Measurements from ENCODE around the gene CD27. TPM values are rescaled to one million over a fixed set of nuclear protein-coding genes. Genes with fewer than 3 reads are reported as not detected.

The CD27 gene
- total and polyA plus RNA-seq, 9 of the 15 experiments (the other 6 are each of a cell fraction or from before 2014, with no cell fraction given) = 0.24 TPM; not detected in 8

DNA sequence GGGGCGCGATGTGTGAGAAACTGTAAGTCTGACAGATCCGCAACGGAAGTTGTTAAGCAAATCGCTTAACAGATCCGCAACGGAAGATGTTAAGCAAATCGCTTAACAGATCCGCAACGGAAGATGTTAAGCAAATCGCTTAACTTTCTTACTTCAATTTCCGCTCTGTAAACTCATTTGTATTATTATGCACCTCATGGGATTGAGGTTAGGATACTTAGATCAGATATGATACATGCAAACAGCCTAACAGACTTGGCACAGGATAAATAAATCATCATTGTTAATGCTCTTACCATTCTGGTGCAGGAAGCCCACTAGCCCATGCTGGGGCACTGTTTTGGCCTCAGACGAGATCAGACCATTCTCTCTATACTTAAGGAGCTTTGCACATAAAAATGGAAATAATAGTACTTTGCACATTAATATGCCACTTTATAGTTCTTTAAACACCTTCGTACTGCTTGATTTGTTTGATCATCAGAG is 49.5 kb downstream of the CD27 start:
- WGBS (ENCODE audit: insufficient coverage, low coverage, missing lambda C conversion rate) = under 1% methylated on average over 14 of the region's 14 CpGs
- H4K20me1 ChIP-seq (replicated peaks; ENCODE audit: control insufficient read depth, insufficient read depth, low read length) = no peaks in the 10 kb centered on the region
- H3K27me3 ChIP-seq (ENCODE audit: control insufficient read depth in 2 of 2, insufficient read depth in 2 of 2, low read length in 2 of 2) = no peaks in the 10 kb centered on the region
- intact Hi-C loops (cut with micrococcal nuclease) (loop anchor here (2.0 kb wide), 1 partner anchor 40 kb away; the partner anchor contains the start of gene GAPDH), in situ Hi-C loops (cut with MboI) (no loop called here)
- peaks cover 49% of the 10 kb centered on the region for H3K36me3 ChIP-seq (ENCODE audit: control insufficient read depth, insufficient read depth, low read length)
- ATAC-seq = no peak
- H3K4me1 ChIP-seq (replicated peaks in 1 of 2; ENCODE audit: control insufficient read depth in 2 of 2, insufficient read depth in 2 of 2, low read length in 2 of 2) = peaks cover 0 to 15% of the 10 kb centered on the region in 2 experiments; a peak in 3 of 5 replicates
- ChIA-PET POLR2A (interaction anchor here (1.0 kb wide), 1 partner anchor 187 kb away, joined by 3 read pairs; no protein-coding TSS in a partner anchor), CTCF (ENCODE audit: low intra/inter-chr PET ratio) (no interaction called here)
- no peaks in the 10 kb centered on the region for H3K9me3 ChIP-seq (replicated peaks; ENCODE audit: control insufficient read depth, insufficient read depth, low read depth, low read length)
- no peak for DNase-seq (ENCODE audit: extremely low read depth in 1 of 4, low spot score in 3 of 4)
- peak overlapping the region; percentile 88 for H2AFZ ChIP-seq (ENCODE audit: low read depth, low read length)
- no peaks in the 10 kb centered on the region for H3K9me1 ChIP-seq (ENCODE audit: control insufficient read depth, insufficient read depth, low read length)
- H3K79me2 ChIP-seq (ENCODE audit: control insufficient read depth, insufficient read depth, low read length) = peaks cover 44% of the 10 kb centered on the region
- FAIRE-seq = no peak
- TSS peak; percentile 79 for BruUV-seq (replicated peaks)
- H3K27ac ChIP-seq (ENCODE audit: extremely low read depth, low read depth, low read length) = peak overlapping the region; percentile 86
- peak overlapping the region; percentile 50 for H3K4me3 ChIP-seq
- H3K9ac ChIP-seq (ENCODE audit: insufficient read depth in 1 of 2, low read depth in 2 of 2, low read length in 2 of 2) = peak overlapping the region; percentile 83 to 87
- H3K4me2 ChIP-seq (ENCODE audit: insufficient read depth, low read length) = peak overlapping the region; percentile 89
- TF ChIP-seq FUS (optimal IDR thresholded peaks at IDR 0.05; ENCODE audit: low read depth, low read length) (no peak), HDAC3 (IDR thresholded peaks at IDR 0.05; ENCODE audit: borderline replicate concordance, partially characterized antibody) (peak; percentile 96), MTA1 (IDR thresholded peaks at IDR 0.05; ENCODE audit: borderline replicate concordance) (0 out of 2 replicates have a peak, but pooled peaks have one; percentile 32), PRMT5 (CRISPR knock-in tag; IDR thresholded peaks at IDR 0.05) (no peak), WHSC1 (IDR thresholded peaks at IDR 0.05; ENCODE audit: low read length) (no peak), ZNF124 (CRISPR knock-in tag; IDR thresholded peaks at IDR 0.05) (no peak), ARID1B (IDR thresholded peaks at IDR 0.05) (0 out of 2 replicates have a peak, but pooled peaks have one; percentile 13), TRIM28 (IDR thresholded peaks at IDR 0.05) (no peak), EP400 (IDR thresholded peaks at IDR 0.05) (peak; percentile 77), KLF6 (CRISPR knock-in tag; IDR thresholded peaks at IDR 0.05; ENCODE audit: borderline replicate concordance) (no peak), RBM22 (IDR thresholded peaks at IDR 0.05; ENCODE audit: low read depth, low read length, poor library complexity, severe bottlenecking) (no peak), HDAC1 (IDR thresholded peaks at IDR 0.05) (0 out of 4 replicates have a peak, but pooled peaks of 1 of the 2 experiments have one; percentile 2), CC2D1A (IDR thresholded peaks at IDR 0.05) (0 out of 2 replicates have a peak, but pooled peaks have one; percentile 31)
- TF ChIP-seq, protein P1, sequence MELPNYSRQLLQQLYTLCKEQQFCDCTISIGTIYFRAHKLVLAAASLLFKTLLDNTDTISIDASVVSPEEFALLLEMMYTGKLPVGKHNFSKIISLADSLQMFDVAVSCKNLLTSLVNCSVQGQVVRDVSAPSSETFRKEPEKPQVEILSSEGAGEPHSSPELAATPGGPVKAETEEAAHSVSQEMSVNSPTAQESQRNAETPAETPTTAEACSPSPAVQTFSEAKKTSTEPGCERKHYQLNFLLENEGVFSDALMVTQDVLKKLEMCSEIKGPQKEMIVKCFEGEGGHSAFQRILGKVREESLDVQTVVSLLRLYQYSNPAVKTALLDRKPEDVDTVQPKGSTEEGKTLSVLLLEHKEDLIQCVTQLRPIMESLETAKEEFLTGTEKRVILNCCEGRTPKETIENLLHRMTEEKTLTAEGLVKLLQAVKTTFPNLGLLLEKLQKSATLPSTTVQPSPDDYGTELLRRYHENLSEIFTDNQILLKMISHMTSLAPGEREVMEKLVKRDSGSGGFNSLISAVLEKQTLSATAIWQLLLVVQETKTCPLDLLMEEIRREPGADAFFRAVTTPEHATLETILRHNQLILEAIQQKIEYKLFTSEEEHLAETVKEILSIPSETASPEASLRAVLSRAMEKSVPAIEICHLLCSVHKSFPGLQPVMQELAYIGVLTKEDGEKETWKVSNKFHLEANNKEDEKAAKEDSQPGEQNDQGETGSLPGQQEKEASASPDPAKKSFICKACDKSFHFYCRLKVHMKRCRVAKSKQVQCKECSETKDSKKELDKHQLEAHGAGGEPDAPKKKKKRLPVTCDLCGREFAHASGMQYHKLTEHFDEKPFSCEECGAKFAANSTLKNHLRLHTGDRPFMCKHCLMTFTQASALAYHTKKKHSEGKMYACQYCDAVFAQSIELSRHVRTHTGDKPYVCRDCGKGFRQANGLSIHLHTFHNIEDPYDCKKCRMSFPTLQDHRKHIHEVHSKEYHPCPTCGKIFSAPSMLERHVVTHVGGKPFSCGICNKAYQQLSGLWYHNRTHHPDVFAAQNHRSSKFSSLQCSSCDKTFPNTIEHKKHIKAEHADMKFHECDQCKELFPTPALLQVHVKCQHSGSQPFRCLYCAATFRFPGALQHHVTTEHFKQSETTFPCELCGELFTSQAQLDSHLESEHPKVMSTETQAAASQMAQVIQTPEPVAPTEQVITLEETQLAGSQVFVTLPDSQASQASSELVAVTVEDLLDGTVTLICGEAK (IDR thresholded peaks at IDR 0.05) = 0 out of 2 replicates have a peak, but pooled peaks have one; percentile 25
- TF ChIP-seq, protein P1 (CRISPR knock-in tag; IDR thresholded peaks at IDR 0.05) = no peak

Data from K562 (cell line).